CD4-positive, alpha-beta memory T cell (primary cell): ENCODE measurements around the gene SSTR4. TPM values are rescaled to one million over a fixed set of nuclear protein-coding genes. Genes with fewer than 3 reads are reported as not detected.

Source experiments
- CTCF ChIA-PET: fragments of 350-600 bp; sonication (Branson Sonifier 250); formaldehyde crosslinking; loops from one replicate; lab custom pipeline; 2021; ENCODE audit warnings: inconsistent platforms; ENCODE audit not compliant: partially characterized antibody; lab: Charles Lee
- POLR2A ChIA-PET: fragments of 350-600 bp; sonication (Branson Sonifier 250); formaldehyde crosslinking; loops from one replicate; lab custom pipeline; 2021; ENCODE audit not compliant: partially characterized antibody; lab: Charles Lee
- DNase-seq, 5 donors: peaks; one replicate each; pipeline versions ENCODE4 v3.0.0 to v3.0.0-alpha.2; 2020 to 2022; ENCODE audit warnings: mixed read lengths in 1 of 5
- H3K27ac ChIP-seq: one replicate; pipeline ENCODE4 v1.7.0; 2013; ENCODE audit warnings: low read depth, low read length
- H3K27me3 ChIP-seq: 2 replicates; pipeline ENCODE4 v1.7.0; 2013; ENCODE audit warnings: mild to moderate bottlenecking, low read length, moderate library complexity; ENCODE audit not compliant: insufficient read depth
- H3K36me3 ChIP-seq: 2 replicates; pipeline ENCODE4 v1.7.0; 2013; ENCODE audit warnings: mild to moderate bottlenecking, low read length, moderate library complexity; ENCODE audit not compliant: insufficient read depth
- H3K4me1 ChIP-seq: 2 replicates; pipeline ENCODE4 v1.7.0; 2013; ENCODE audit warnings: mild to moderate bottlenecking, low read length, moderate library complexity; ENCODE audit not compliant: insufficient read depth
- H3K4me3 ChIP-seq, 2 donors: one replicate each; pipeline ENCODE4 v1.7.0; 2013; ENCODE audit warnings: low read length in 2 of 2, mild to moderate bottlenecking in 1 of 2
- H3K9me3 ChIP-seq, 2 donors: one replicate each; pipeline ENCODE4 v1.7.0; 2013; ENCODE audit warnings: low read length in 2 of 2, control low read depth in 1 of 2; ENCODE audit not compliant: control insufficient read depth in 1 of 2
- H3K27ac Mint-ChIP-seq, 7 donors: one replicate each; pipeline ENCODE4 v1.8.0; 2020 to 2021; ENCODE audit warnings: mixed read lengths in 7 of 7, mild to moderate bottlenecking in 6 of 7, inconsistent platforms in 3 of 7, moderate library complexity in 3 of 7
- H3K27me3 Mint-ChIP-seq, 2 donors: one replicate each; pipeline ENCODE4 v1.8.0; 2020 to 2021; ENCODE audit warnings: mixed read lengths in 2 of 2
- H3K36me3 Mint-ChIP-seq, 2 donors: one replicate each; pipeline ENCODE4 v1.8.0; 2020 to 2021; ENCODE audit warnings: mixed read lengths in 2 of 2, inconsistent platforms in 1 of 2, mild to moderate bottlenecking in 1 of 2
- H3K4me1 Mint-ChIP-seq, 4 donors: one replicate each; pipeline ENCODE4 v1.8.0; 2020 to 2021; ENCODE audit warnings: mixed read lengths in 4 of 4, mild to moderate bottlenecking in 1 of 4
- H3K4me3 Mint-ChIP-seq, 8 donors: one replicate each; pipeline ENCODE4 v1.8.0; 2020 to 2021; ENCODE audit warnings: mixed read lengths in 8 of 8, mild to moderate bottlenecking in 7 of 8, moderate library complexity in 6 of 8, inconsistent platforms in 3 of 8
- H3K9me3 Mint-ChIP-seq, 8 donors: one replicate each; pipeline ENCODE4 v1.8.0; 2020 to 2021; ENCODE audit warnings: mixed read lengths in 8 of 8, mild to moderate bottlenecking in 5 of 8, inconsistent platforms in 3 of 8, moderate library complexity in 1 of 8
- intact Hi-C: fragments of 100-400 bp; cut with micrococcal nuclease; formaldehyde crosslinking; loops from one replicate; pipeline ENCODE4 v1.15.1; 2023
- polyA plus RNA-seq, 2 donors: library from polyadenylated mRNA; unstranded; fragments of 300-500 nt; fragmentation: Illumina TruSeq; gene quantifications; one replicate each; pipeline ENCODE4 v1.2.3, GENCODE V29; 2021
- total RNA-seq, 2 experiments: library from RNA; stranded (reverse); gene quantifications; one replicate each; pipeline ENCODE4 v1.2.3, GENCODE V29; 2021

The SSTR4 gene
- total and polyA plus RNA-seq, 4 experiments from 2014 or later = not detected

GRCh38 chr20:23087587-23088251, 52.6 kb downstream of the SSTR4 start:
- Mint-ChIP-seq H3K4me3 (no peak overlapping the region), H3K27ac (peak overlapping the region in 6 of 7 donors; percentile 4 to 79 (median 28)), H3K4me1 (peaks cover 7 to 39% (median 17%) of the 10 kb centered on the region in 4 donors), H3K27me3 (peaks cover 2 to 4% of the 10 kb centered on the region in 2 donors), H3K36me3 (no peaks in the 10 kb centered on the region), H3K9me3 (no peaks in the 10 kb centered on the region)
- POLR2A ChIA-PET = no interaction called here
- Histone ChIP-seq H3K27me3 (no peaks in the 10 kb centered on the region), H3K4me3 (no peak overlapping the region), H3K36me3 (no peaks in the 10 kb centered on the region), H3K27ac (no peak overlapping the region), H3K4me1 (peaks cover 13% of the 10 kb centered on the region), H3K9me3 (no peaks in the 10 kb centered on the region)
- CTCF ChIA-PET = no interaction called here
- no peak for DNase-seq
- intact Hi-C loops = loop anchor here (10.0 kb wide), 1 partner anchor 57 kb away; no protein-coding TSS in a partner anchor

Other genes with a start within 250 kb of the SSTR4 start
- gene THBD, start 14.4 kb downstream of the SSTR4 start, total RNA-seq = under 1 TPM; 0.29 to 0.50 TPM
- gene THBD, start 14.4 kb downstream of the SSTR4 start, polyA plus RNA-seq = under 1 TPM in 1 of 2 donors, not detected in 1; 0.05 TPM
- 1 to 10 TPM; 1.2 to 1.3 TPM for gene CD93, start 51.0 kb downstream of the SSTR4 start, total RNA-seq
- under 1 TPM in 1 of 2 donors, not detected in 1; 0.55 TPM for gene CD93, start 51.0 kb downstream of the SSTR4 start, polyA plus RNA-seq